Measurements from ENCODE around the gene NFAT5. TPM values are rescaled to one million over a fixed set of nuclear protein-coding genes. Genes with fewer than 3 reads are reported as not detected.

NFAT5 gene
- total RNA-seq, 1 donor from 2014 or later = 56.7 TPM

DNA sequence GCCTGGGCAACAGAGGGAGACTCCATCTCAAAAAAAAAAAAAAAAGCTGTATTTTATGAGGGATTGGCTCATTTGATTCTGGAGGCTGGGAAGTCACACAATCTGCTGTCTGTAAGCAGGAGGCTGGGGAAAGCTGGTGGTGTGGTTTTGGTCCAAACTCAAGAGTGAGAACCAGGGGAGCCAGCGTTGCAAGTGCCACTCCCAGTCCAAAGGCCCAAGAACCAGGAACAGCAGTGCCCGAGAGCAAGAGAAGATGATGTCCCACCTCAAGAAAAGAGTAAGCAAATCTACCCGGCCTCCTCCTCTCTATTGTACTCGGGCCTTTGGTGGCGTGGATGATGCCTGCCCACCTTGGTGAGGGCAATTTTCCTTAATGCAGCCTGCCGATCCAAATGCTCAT, 166.3 kb downstream of the NFAT5 start:
- TF ChIP-seq, protein P1, sequence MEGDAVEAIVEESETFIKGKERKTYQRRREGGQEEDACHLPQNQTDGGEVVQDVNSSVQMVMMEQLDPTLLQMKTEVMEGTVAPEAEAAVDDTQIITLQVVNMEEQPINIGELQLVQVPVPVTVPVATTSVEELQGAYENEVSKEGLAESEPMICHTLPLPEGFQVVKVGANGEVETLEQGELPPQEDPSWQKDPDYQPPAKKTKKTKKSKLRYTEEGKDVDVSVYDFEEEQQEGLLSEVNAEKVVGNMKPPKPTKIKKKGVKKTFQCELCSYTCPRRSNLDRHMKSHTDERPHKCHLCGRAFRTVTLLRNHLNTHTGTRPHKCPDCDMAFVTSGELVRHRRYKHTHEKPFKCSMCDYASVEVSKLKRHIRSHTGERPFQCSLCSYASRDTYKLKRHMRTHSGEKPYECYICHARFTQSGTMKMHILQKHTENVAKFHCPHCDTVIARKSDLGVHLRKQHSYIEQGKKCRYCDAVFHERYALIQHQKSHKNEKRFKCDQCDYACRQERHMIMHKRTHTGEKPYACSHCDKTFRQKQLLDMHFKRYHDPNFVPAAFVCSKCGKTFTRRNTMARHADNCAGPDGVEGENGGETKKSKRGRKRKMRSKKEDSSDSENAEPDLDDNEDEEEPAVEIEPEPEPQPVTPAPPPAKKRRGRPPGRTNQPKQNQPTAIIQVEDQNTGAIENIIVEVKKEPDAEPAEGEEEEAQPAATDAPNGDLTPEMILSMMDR (IDR thresholded peaks at IDR 0.05) = no peak
- ATAC-seq = no peak
- intact Hi-C loops (cut with DNase I) = no loop called here
- no peaks in the 10 kb centered on the region for H3K9me3 ChIP-seq
- H3K27me3 ChIP-seq (ENCODE audit: low read depth) = no peaks in the 10 kb centered on the region
- H3K27ac ChIP-seq = no peak overlapping the region
- H3K4me1 ChIP-seq = peaks cover 14% of the 10 kb centered on the region
- H3K36me3 ChIP-seq = no peaks in the 10 kb centered on the region
- no peak overlapping the region for H3K4me3 ChIP-seq
- no peak for DNase-seq

DNA sequence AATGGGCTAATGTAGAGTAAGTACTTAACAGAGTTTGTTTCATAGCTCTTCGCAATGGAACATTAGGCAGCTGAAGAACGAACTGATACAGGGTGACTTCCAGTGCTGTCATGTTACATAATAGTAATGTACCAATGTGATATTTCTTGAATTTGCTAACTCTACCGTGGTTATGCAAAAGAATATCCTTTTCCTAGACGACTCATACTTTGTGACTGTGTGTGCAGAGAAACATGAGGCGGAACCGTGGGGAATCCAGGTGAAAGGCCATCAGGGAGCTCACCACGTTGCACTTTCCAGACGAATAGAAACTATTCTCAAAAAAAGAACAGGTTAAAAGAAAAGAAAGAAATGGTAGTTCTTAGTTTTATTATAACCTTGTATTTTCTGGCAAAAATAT, 175.8 kb downstream of the NFAT5 start:
- intact Hi-C loops (cut with DNase I) = no loop called here
- Histone ChIP-seq H3K36me3 (peaks cover 68% of the 10 kb centered on the region), H3K27me3 (ENCODE audit: low read depth) (no peaks in the 10 kb centered on the region), H3K4me1 (peaks cover 5% of the 10 kb centered on the region), H3K9me3 (no peaks in the 10 kb centered on the region), H3K27ac (peak overlapping the region; percentile 36), H3K4me3 (no peak overlapping the region)
- TF ChIP-seq, protein P1 (IDR thresholded peaks at IDR 0.05) = no peak
- DNase-seq (no peak), ATAC-seq (peak in 1 of 2 donors; percentile 14)

DNA sequence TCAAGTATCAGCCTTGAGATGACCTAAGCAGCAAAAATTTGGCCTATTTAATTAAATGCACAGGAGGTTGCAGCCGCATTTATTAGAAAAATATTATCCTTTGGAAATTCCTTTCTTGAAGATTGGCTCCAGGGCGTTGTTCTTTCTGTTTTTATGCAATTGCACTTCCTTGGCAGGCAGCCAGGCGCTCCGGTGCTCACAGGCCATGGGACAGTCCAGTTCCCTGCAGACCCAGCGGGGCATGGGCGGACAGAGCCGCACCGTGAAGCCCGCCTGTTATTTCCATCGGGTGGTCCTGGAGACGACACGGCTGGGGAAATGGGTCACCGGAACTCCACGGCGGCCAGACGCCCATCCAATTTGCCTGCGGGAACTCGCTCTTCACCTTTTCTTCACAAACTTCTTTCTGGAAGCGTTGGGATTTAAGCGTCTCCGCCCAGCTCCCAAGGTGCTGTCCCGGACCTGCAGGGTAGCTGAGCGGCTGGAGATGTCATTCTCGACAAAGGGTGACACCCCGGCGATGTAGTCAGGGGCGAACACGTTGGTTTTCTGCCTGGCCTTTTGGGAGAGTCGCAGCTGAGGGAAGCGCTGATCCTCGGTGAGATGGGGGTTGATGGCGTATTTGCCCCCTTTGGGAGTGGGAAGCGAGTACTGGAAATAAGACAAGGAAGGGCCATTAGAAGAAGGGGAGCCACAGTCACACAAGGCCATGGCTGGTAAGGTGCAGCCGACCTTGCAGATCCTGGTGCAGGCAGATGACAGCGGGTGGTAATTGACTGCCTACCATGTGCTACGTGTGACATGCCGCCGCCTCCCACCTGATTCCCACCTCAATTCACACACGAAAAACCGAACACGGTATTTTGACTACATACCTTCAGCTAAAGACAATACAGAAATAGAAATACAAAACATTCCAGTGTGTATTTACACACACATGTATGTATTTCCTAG, 176.5 kb downstream of the NFAT5 start:
- peaks cover 75% of the 10 kb centered on the region for H3K36me3 ChIP-seq
- no peak overlapping the region for H3K4me3 ChIP-seq
- TF ChIP-seq, protein P1 (IDR thresholded peaks at IDR 0.05) = no peak
- peak overlapping the region; percentile 36 for H3K27ac ChIP-seq
- intact Hi-C loops (cut with DNase I) = no loop called here
- no peaks in the 10 kb centered on the region for H3K9me3 ChIP-seq
- peaks cover 5% of the 10 kb centered on the region for H3K4me1 ChIP-seq
- peak; percentile 74 for DNase-seq
- ATAC-seq = peak; percentile 33 to 39
- no peaks in the 10 kb centered on the region for H3K27me3 ChIP-seq (ENCODE audit: low read depth)

DNA sequence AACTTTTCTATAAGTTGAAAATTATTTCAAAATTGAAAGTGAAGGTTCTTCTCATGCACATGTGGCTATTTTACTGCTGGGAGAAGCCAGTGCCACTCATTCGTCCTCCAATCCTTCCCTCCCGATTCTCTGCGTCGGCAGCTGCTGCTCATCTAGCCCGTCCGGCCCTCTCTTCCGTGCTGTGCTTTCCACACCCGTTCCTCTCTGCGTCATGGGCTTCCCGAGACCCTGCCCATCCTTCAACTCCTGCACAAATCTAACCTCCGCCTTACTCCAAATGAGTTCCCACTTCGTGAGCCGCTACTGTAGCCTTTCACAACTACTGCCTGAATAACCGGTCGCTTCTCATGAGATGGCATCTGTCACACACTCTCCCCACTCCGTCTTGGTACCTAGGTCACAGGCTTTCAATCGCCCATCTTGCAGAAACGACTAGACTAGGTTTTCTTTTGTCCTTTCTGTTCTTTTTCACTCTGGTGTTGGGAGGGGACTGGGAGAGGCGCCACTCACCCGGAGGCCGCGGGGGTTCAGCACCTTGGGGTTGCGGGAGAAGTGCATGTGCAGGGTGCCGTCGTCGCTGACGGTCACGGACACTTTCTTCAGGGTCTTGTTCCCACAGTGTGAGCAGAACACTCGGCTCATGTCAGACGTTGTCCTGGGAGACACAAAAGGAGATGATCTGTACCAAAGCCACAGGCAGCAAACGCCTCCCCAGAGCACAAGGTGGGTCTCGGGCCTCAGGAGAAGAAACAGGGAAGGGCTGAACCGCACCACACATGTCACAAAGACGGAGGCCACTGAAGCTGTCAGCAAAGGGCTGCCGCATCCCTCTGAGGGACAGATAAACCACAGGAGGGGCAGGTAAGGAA, 178.8 kb downstream of the NFAT5 start:
- Histone ChIP-seq H3K36me3 (peaks cover 99% of the 10 kb centered on the region), H3K4me3 (no peak overlapping the region), H3K4me1 (peaks cover 5% of the 10 kb centered on the region), H3K9me3 (no peaks in the 10 kb centered on the region), H3K27me3 (ENCODE audit: low read depth) (no peaks in the 10 kb centered on the region), H3K27ac (no peak overlapping the region)
- no peak for ATAC-seq
- TF ChIP-seq, protein P1 (IDR thresholded peaks at IDR 0.05) = no peak
- intact Hi-C loops (cut with DNase I) = no loop called here
- no peak for DNase-seq

DNA sequence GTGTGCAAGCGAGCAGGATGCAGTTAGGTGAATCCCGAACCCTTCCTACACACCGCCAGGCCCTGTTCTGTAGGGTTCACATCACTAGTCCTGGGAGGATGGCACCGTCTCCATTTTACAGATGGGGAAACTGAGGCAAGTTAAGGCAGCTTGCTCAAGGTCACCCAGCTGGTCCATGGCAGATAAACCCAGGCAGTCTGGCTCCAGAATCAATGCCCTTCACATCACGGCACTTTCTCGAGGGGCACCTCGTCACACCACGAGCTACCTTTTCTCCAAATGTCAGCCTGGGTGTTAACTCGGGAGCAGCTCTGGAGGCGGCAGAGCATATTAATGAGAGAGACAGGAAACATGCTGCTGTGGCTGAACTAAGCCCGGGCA, 179.5 kb downstream of the NFAT5 start:
- TF ChIP-seq, protein P1 (IDR thresholded peaks at IDR 0.05) = no peak
- Histone ChIP-seq H3K27ac (no peak overlapping the region), H3K4me3 (no peak overlapping the region), H3K4me1 (peaks cover 5% of the 10 kb centered on the region), H3K36me3 (peaks cover 100% of the 10 kb centered on the region), H3K27me3 (ENCODE audit: low read depth) (no peaks in the 10 kb centered on the region), H3K9me3 (no peaks in the 10 kb centered on the region)
- no peak for DNase-seq
- intact Hi-C loops (cut with DNase I) = no loop called here
- ATAC-seq = no peak

All from lower lobe of right lung (tissue), 2 donors.